Progenitor cell of endocrine pancreas (in vitro differentiated cells): Measurements from ENCODE around the gene TESMIN. TPM values are rescaled to one million over a fixed set of nuclear protein-coding genes. Genes with fewer than 3 reads are reported as not detected.

ENCODE experiments used
- DNase-seq: peaks from one replicate; pipeline ENCODE4 v3.0.0; 2021; ENCODE audit warnings: low spot score; ENCODE audit not compliant: unreplicated experiment
- H3K27ac Mint-ChIP-seq: 2 replicates; pipeline ENCODE4 v1.8.0; 2021; ENCODE audit warnings: mild to moderate bottlenecking, moderate library complexity, mixed read lengths
- H3K27me3 Mint-ChIP-seq: 2 replicates; pipeline ENCODE4 v1.8.0; 2021; ENCODE audit warnings: mixed read lengths
- H3K36me3 Mint-ChIP-seq: 2 replicates; pipeline ENCODE4 v1.8.0; 2022; ENCODE audit warnings: mixed read lengths; ENCODE audit not compliant: insufficient read depth
- H3K4me1 Mint-ChIP-seq: 2 replicates; pipeline ENCODE4 v1.8.0; 2021; ENCODE audit warnings: low read depth, mixed read lengths
- H3K4me3 Mint-ChIP-seq: 2 replicates; pipeline ENCODE4 v1.8.0; 2021; ENCODE audit warnings: low read depth, mild to moderate bottlenecking, moderate library complexity, mixed read lengths
- H3K9me3 Mint-ChIP-seq: 2 replicates; pipeline ENCODE4 v1.8.0; 2021; ENCODE audit warnings: low read depth, mixed read lengths
- CTCF ChIP-seq: fragments of 200-600 bp; sonication (generic); IDR thresholded peaks from one replicate; pipeline ENCODE4 v1.5.0; 2021; ENCODE audit warnings: antibody characterized with exemption, mild to moderate bottlenecking; ENCODE audit not compliant: unreplicated experiment
- total RNA-seq: library from RNA; stranded (reverse); gene quantifications from 2 replicates; pipeline ENCODE4 v1.2.1, GENCODE V29; 2021

Gene TESMIN
- total RNA-seq, 1 donor from 2014 or later = 26.6 TPM

GRCh38 chr11:68783216-68783821 is 32.0 kb upstream of the TESMIN start:
- H3K27me3 Mint-ChIP-seq = no peaks in the 10 kb centered on the region
- no peaks in the 10 kb centered on the region for H3K36me3 Mint-ChIP-seq
- no peak for DNase-seq
- no peak overlapping the region for H3K27ac Mint-ChIP-seq
- no peaks in the 10 kb centered on the region for H3K9me3 Mint-ChIP-seq
- H3K4me1 Mint-ChIP-seq = no peaks in the 10 kb centered on the region
- H3K4me3 Mint-ChIP-seq = no peak overlapping the region
- TF ChIP-seq CTCF = no peak

- Mint-ChIP-seq H3K36me3 (no peaks in the 10 kb centered on the region), H3K4me3 (no peak overlapping the region), H3K4me1 (no peaks in the 10 kb centered on the region), H3K27ac (no peak overlapping the region), H3K9me3 (no peaks in the 10 kb centered on the region), H3K27me3 (no peaks in the 10 kb centered on the region)
- no peak for DNase-seq
- TF ChIP-seq CTCF = no peak
Observed at GRCh38 chr11:68782711-68783110, 31.4 kb upstream of the TESMIN start.

- DNase-seq = no peak
- Mint-ChIP-seq H3K4me3 (no peak overlapping the region), H3K36me3 (no peaks in the 10 kb centered on the region), H3K4me1 (no peaks in the 10 kb centered on the region), H3K9me3 (no peaks in the 10 kb centered on the region), H3K27me3 (peaks cover 3% of the 10 kb centered on the region), H3K27ac (no peak overlapping the region)
- no peak for TF ChIP-seq CTCF
Observed at GRCh38 chr11:68780829-68781228, 29.5 kb upstream of the TESMIN start.

- no peak overlapping the region for H3K4me3 Mint-ChIP-seq
- no peaks in the 10 kb centered on the region for H3K9me3 Mint-ChIP-seq
- H3K27ac Mint-ChIP-seq = no peak overlapping the region
- DNase-seq = no peak
- H3K4me1 Mint-ChIP-seq = no peaks in the 10 kb centered on the region
- H3K27me3 Mint-ChIP-seq = peaks cover 7% of the 10 kb centered on the region
- no peaks in the 10 kb centered on the region for H3K36me3 Mint-ChIP-seq
- TF ChIP-seq CTCF = no peak
Observed at GRCh38 chr11:68778205-68778604, 26.9 kb upstream of the TESMIN start.

GRCh38 chr11:68776442-68777235 is 25.3 kb upstream of the TESMIN start:
- no peak overlapping the region for H3K4me3 Mint-ChIP-seq

More at GRCh38 chr11:68776442-68777235, 25.3 kb upstream of the TESMIN start:
- H3K27me3 Mint-ChIP-seq = peaks cover 7% of the 10 kb centered on the region
- no peak overlapping the region for H3K27ac Mint-ChIP-seq
- TF ChIP-seq CTCF = no peak
- no peak for DNase-seq
- no peaks in the 10 kb centered on the region for H3K9me3 Mint-ChIP-seq
- H3K4me1 Mint-ChIP-seq = no peaks in the 10 kb centered on the region
- H3K36me3 Mint-ChIP-seq = no peaks in the 10 kb centered on the region
